ENCODE data around the gene RBMS3. TPM values are rescaled to one million over a fixed set of nuclear protein-coding genes. Genes with fewer than 3 reads are reported as not detected.

Gene RBMS3
- total RNA-seq, 1 experiment from 2014 or later: 0.42 TPM

- Histone ChIP-seq H3K9me3 (ENCODE audit: control insufficient read depth in 1 of 2, insufficient read depth in 1 of 2, low read depth in 1 of 2, low read length in 2 of 2) (no peaks in the 10 kb centered on the region), H3K27ac (ENCODE audit: low read depth, low read length) (no peak overlapping the region), H3K4me2 (ENCODE audit: low read length) (no peak overlapping the region), H3K79me2 (ENCODE audit: insufficient read depth, low read length) (no peaks in the 10 kb centered on the region), H3K4me1 (ENCODE audit: control insufficient read depth in 1 of 2, insufficient read depth in 2 of 2, low read length in 2 of 2) (no peaks in the 10 kb centered on the region), H3K36me3 (ENCODE audit: control insufficient read depth in 1 of 2, insufficient read depth in 2 of 2, low read length in 2 of 2) (no peaks in the 10 kb centered on the region), H2AFZ (ENCODE audit: low read depth, low read length, poor library complexity, severe bottlenecking) (no peak overlapping the region), H3K27me3 (ENCODE audit: insufficient read depth, low read length) (no peaks in the 10 kb centered on the region), H3K4me3 (replicated peaks in 1 of 2; ENCODE audit: low read depth in 1 of 2, low read length in 2 of 2) (no peak overlapping the region), H3K9me2 (ENCODE audit: insufficient read depth) (no peaks in the 10 kb centered on the region), H4K20me1 (ENCODE audit: insufficient read depth) (no peaks in the 10 kb centered on the region; the same call in 1 of the 2 replicates), H3K9ac (ENCODE audit: low read length) (no peak overlapping the region)
- TF ChIP-seq POLR2A (IDR thresholded peaks at IDR 0.05; ENCODE audit: borderline replicate concordance, extremely low read depth, insufficient read depth, insufficient read length) (no peak), CTCF (IDR thresholded peaks at IDR 0.05 in 2 of 3, conservative IDR thresholded peaks at IDR 0.05 in 1 of 3; ENCODE audit: borderline replicate concordance in 1 of 3, insufficient read depth in 1 of 3, low read depth in 2 of 3, low read length in 2 of 3) (no peak), ATF3 (IDR thresholded peaks at IDR 0.05) (no peak), YY1 (IDR thresholded peaks at IDR 0.05; ENCODE audit: extremely low read depth, insufficient replicate concordance, low read depth, low read length) (no peak), EGR1 (IDR thresholded peaks at IDR 0.05; ENCODE audit: low read depth) (no peak), SP1 (IDR thresholded peaks at IDR 0.05; ENCODE audit: low read depth) (no peak), EZH2 (IDR thresholded peaks at IDR 0.05) (no peak), JUND (IDR thresholded peaks at IDR 0.05) (no peak), EZH2phosphoT487 (IDR thresholded peaks at IDR 0.05; ENCODE audit: borderline replicate concordance) (no peak), SIN3A (IDR thresholded peaks at IDR 0.05; ENCODE audit: low read depth) (no peak), RAD21 (IDR thresholded peaks at IDR 0.05; ENCODE audit: low read depth) (no peak), ELF1 (IDR thresholded peaks at IDR 0.05; ENCODE audit: borderline replicate concordance, low read depth) (no peak), SRF (IDR thresholded peaks at IDR 0.05; ENCODE audit: low read depth) (no peak), ZNF274 (IDR thresholded peaks at IDR 0.05; ENCODE audit: low read depth, low read length) (no peak), CEBPB (IDR thresholded peaks at IDR 0.05; ENCODE audit: low read depth) (no peak), REST (IDR thresholded peaks at IDR 0.05; ENCODE audit: low read depth) (no peak), TCF7L2 (IDR thresholded peaks at IDR 0.05; ENCODE audit: borderline replicate concordance, extremely low read depth, insufficient read depth, insufficient read length) (no peak)
- POLR2A ChIA-PET: no interaction called here
- ATAC-seq (no peak), DNase-seq (ENCODE audit: low read depth, low spot score) (no peak)
- CTCF ChIA-PET: no interaction called here
- RAD21 ChIA-PET (ENCODE audit: low non-redundant PET in 1 of 2, low total read pairs in 2 of 2, uncharacterized antibody in 2 of 2, unreplicated experiment in 2 of 2): no interaction called here
- intact Hi-C loops (cut with micrococcal nuclease): no loop called here
- no TSS peak for BruUV-seq (replicated peaks)
Measured at GRCh38 chr3:30059240-30059639, 778.4 kb downstream of the RBMS3 start.

Measured in HCT116 (cell line).